DMS53 (cell line): ENCODE results near the gene DIRAS3.
A peak's percentile ranks its signal among the peaks of the same experiment; 100 is the strongest.

Experiments used
- DNase-seq: peaks from one replicate; lab custom pipeline; 2025; lab: John Stamatoyannopoulos, UW

The DIRAS3 gene

GRCh38 chr1:68049941-68050878 is at the start of gene DIRAS3:
DIRAS3 (minus strand) TSS chr1:68050627; CDS start chr1:68047297, 3,330 bp downstream.
- DNase-seq = no peak

- no peak for DNase-seq
These were observed 43.3 kb upstream of the DIRAS3 start for GRCh38 chr1:68093737-68094136.

- DNase-seq = no peak
These were observed 36.8 kb upstream of the DIRAS3 start for GRCh38 chr1:68087184-68087583.

DNA sequence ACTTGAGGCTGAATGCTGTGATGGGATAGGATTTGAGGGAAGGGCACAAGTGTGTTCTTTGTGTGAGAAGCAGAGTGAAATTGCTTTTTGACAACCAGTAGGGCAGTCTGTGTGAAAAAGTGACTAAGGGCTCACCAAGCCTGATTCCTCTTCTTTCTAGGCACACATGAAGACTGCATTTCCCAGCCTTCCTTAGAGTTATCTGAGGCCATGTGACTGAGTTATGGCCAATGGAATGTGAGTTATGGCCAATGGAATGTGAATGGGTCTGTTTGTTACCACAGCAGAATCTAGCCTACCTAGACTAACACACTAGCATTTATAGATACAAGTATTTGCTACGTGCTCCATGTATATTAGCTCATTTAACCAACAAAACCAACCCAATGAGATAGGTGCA is 35.3 kb upstream of the DIRAS3 start:
- DNase-seq = no peak

GRCh38 chr1:68083686-68084085 is 33.3 kb upstream of the DIRAS3 start:
- no peak for DNase-seq

DNA sequence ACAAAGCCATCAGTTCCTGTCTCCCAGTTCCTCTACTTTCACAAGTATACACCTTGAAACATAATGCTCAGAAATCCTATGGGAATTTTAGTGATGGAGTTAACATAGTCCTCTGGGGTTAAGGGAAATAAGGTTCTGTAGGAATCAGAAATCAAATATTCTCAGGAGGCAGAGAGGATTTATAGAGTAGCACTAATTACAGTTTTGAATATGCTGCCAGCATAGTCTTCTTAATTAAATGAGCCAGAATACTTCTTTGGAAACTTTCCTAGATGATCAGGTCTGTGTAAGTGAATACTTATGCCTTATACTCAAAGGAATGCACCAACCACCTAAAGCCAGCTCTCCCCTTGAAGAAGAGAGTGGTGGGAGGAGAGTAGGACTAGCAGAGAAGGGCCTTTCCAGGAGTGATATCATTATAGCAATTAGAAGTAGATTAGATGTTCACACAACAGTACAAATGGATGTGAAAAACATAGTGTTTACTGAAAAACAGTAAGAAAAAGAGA is 31.4 kb upstream of the DIRAS3 start:
- no peak for DNase-seq

DNA sequence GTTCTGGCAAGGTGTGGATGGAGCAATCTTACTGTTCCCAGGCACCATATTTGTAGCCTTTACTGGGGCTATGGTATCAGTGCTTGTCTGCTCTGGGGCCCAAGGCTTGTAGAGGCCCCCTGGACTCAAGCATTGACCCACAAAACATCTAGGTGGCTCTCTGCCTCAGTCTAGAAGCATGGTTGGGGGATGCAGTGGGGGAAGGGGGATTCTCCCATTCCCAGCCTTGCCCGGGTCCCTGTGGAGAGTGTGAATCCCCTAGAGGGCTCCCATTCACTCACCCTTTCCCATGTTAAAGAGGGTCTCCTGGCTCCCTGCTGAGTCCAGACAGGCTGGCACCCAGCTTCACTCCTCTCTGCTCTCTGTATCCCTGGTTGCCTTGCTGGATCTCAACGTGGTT is 28.2 kb upstream of the DIRAS3 start:
- DNase-seq = no peak

DNA sequence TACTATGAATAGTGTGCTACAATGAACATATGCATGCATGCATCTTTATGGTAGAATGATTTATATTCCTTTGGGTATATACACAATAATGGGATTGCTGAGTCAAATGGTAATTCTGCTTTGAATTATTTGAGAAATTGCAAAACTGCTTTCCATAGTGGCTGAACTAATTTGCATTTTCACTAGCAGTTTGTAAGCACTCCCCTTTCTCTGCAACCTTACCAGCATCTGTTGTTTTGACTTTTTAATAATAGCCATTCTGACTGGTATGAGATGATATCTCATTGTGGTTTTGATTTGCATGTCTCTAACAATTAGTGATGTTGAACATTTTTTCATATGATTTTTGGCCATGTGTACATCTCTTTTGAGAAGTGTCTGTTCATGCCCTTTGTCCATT is 24.0 kb upstream of the DIRAS3 start:
- DNase-seq = no peak

DNA sequence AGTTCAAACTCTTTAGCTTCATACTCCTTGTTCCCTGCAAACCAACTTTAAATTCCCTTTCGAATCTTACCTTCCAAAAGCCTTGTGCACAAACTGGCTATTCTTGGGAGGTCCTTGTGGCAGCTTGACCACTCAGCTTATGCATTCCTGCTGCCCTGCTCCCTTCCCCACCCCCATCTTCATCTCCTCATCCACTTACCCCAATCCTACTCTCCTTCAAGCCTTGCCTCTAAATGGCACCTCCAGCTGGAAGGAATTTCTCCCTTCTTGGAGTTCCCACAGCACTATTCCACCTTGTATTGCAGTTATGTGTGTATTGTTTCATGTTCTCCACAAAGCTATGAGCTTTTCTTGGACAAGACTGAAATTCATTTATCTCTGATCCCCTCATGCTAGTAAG is 15.3 kb upstream of the DIRAS3 start:
- no peak for DNase-seq

GRCh38 chr1:68058053-68058452 is 7.6 kb upstream of the DIRAS3 start:
- peak; percentile 81 for DNase-seq

DNA sequence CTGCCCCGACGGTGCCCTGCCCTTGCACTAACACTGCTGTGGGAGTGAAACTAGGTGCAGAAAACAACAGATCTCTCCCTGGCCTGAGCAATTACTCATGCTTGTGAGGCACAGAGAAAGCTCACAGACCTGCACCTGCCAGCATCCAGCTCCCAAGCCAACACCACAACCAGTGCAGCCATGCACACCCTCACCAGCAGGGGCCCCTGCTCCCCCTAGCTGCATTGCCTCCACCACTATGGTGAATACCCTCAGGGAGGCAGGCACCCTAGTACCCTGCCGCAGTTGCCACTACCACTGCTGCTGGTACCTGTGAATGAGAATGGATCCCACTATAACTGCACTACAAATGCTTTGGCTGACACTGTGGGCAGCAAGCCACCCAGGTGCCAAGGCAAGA is 7.1 kb upstream of the DIRAS3 start:
- peak; percentile 25 for DNase-seq

DNA sequence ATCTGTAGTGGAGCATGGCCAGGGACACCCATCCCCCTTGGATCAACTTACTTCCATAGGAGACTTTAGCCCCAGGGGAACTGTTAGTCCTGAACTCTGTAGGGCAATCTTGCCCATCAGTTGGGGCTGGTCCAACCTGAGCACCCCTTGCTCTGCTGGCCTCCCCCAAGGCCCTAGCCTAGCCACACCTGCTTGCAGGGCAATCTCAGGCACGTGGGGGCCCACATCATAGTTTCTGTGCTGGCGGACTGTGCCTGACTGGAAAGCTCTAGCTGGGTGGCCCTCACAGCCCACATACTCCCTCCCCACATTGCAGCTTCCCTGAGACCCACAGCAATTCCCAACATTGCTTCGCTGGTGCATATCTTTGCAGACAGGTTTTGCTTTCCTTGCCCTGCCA is 6.6 kb upstream of the DIRAS3 start:
- DNase-seq = no peak

DNA sequence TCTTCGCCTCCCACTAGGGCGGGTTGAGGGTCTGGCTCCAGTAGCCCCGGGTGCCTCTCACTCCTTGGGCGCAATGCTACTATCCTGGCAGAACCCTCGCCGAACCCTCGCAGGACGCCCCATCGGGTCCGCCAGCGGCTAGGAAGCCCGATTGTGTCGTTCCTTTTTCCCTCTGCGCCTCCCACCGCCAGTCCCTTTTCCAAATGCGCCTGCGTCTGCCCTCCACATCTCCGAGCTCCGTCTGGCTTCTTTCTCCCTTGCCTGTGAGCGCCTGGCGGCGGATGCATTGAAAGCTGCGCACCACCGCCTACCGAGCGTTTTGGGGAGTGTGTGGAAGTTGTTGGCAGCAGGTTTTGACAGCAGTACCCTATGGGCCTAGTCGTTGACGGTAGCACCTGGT is 1.0 kb upstream of the DIRAS3 start:
- no peak for DNase-seq

DNA sequence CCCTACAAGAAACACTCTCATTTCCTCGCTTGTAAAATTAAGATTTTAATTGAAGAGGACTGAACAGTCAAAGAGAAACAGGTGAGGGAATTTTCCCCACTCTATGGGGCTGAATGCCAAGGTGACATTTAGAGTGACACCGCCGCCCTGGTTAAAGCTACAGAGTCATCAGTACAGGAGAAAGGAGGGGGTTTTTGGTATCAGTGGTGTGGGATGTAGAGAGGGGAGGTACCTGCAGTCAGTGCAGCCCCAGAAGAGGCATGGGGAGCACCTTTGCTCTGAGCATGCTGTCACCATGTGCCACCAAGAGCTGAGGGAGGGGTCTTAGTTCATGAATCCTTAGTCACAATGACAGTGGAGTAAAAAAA is 2.8 kb downstream of the DIRAS3 start:
- no peak for DNase-seq

- no peak for DNase-seq
These were observed 3.4 kb downstream of the DIRAS3 start for GRCh38 chr1:68046885-68047658.

DNA sequence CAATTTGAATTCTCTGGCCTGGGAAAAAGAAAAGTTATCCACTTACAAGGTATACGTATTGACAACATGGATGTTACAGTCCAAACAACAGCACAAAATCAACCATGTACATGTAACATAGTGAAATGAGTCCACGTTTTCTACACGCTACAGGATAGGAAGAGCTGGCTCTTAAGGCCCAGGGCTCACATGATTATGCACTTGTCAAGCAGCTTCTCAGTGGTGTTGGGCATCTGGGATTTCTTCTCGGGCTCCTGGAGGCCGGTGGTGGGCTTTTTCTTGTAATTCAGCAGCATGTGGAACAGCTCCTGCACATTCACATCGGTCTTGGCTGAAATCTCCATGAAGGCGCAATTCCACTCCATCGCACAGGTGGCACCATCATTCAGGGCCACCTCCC is 4.0 kb downstream of the DIRAS3 start:
- DNase-seq = no peak

GRCh38 chr1:68045511-68046180 is 4.8 kb downstream of the DIRAS3 start:
- DNase-seq = no peak

DNA sequence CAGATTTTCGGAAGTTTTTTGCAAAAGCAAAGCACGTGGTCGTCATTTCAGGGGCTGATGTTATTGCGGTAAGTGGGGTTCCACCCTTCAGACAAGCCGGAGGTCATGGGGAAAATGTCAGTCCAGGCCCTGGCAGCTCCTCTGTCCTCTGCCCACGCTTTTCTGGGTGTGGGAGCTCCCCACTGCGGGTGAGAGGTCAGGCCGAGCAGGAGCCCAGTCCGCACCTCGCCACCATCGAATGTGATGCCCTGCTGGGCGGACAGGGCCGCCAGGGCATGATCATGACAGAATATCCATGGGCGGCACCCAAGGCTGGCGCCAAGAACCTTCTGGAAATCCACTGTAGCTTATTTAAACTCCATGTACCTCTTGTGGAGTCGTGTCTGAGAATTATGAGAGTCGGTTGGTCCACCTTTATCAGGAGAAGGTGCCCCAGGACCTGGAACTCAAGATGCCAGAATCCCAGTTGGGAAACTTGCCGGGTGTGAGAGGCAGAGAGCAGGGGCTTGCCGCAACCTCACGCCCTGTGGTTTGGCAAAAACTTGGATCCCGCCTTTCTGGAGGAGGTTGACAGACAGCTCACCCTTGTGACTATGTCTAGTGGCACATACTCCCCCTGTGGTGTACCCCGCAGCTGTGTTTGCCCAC is 6.9 kb downstream of the DIRAS3 start:
- no peak for DNase-seq

- DNase-seq = no peak
These were observed 13.5 kb downstream of the DIRAS3 start for GRCh38 chr1:68036946-68037345.

- DNase-seq = no peak
These were observed 21.0 kb downstream of the DIRAS3 start for GRCh38 chr1:68029444-68029843.

DNA sequence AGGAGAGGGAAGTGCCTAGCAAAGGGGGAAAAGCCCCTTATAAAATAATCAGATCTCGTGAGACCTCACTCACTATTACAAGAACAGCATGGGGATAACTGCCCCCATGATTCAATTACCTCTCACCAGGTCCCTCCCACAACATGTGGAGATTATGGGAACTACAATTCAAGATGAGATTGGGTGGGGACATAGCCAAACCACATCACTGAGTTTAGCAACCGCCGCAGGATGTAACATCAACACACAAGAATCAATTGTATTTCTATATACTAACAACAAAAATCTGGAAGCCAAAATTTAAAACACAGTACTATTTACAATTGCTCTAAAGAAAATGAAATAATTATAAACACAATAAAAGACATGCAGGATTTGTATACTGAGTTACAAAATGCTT is 21.9 kb downstream of the DIRAS3 start:
- no peak for DNase-seq
